HCT116 (cell line): ENCODE results near the gene SH2D6. TPM values are rescaled to one million over a fixed set of nuclear protein-coding genes. Genes with fewer than 3 reads are reported as not detected.

Experiments used
- ATAC-seq: fragments of 200-7000 bp; cut with Tn5 transposase; 2 replicates; pipeline ENCODE4 v1.9.1; 2020; ENCODE audit warnings: mild to moderate bottlenecking, moderate library complexity
- BruUV-seq: library from RNA; stranded (reverse); fragments of 400-500 nt; replicated peaks from 2 replicates; lab custom pipeline; 2021; lab: Mats Ljungman, UMichigan
- CTCF ChIA-PET: fragments of 300-600 bp; sonication (Branson Sonifier 250); formaldehyde crosslinking; loops from one replicate; lab custom pipeline; 2021; ENCODE audit warnings: antibody characterized with exemption; lab: Charles Lee
- POLR2A ChIA-PET: fragments of 300-600, 350-600 bp; sonication (Branson Sonifier 250); formaldehyde crosslinking; loops from one replicate; lab custom pipeline; 2021; ENCODE audit warnings: antibody characterized with exemption; lab: Charles Lee
- RAD21 ChIA-PET, 2 experiments: fragments of 300-600 bp; sonication (Branson Sonifier 250); formaldehyde crosslinking; loops; one replicate each; lab custom pipeline; 2023; ENCODE audit warnings: low total read pairs in 2 of 2; ENCODE audit not compliant: uncharacterized antibody in 2 of 2, unreplicated experiment in 2 of 2, low non-redundant PET in 1 of 2; lab: Charles Lee
- DNase-seq: peaks from one replicate; pipeline ENCODE4 v3.0.0-alpha.2; 2010; ENCODE audit warnings: low read depth, low spot score
- H2AFZ ChIP-seq: fragments of 200-600 bp; shearing (Covaris generic), sonication (generic); 2 replicates; pipeline ENCODE4 v1.6.1; 2017; ENCODE audit warnings: low read depth, mixed run types, mixed read lengths, antibody characterized with exemption, low read length; ENCODE audit not compliant: poor library complexity, severe bottlenecking
- H3K27ac ChIP-seq: 2 replicates; pipeline ENCODE4 v1.5.1; 2012; ENCODE audit warnings: low read depth, low read length
- H3K27me3 ChIP-seq: fragments of 200-600 bp; sonication (generic); 2 replicates; pipeline ENCODE4 v1.6.1; 2016; ENCODE audit warnings: mixed run types, low read length, mixed read lengths; ENCODE audit not compliant: insufficient read depth
- H3K36me3 ChIP-seq, 2 experiments: fragments of 200-500 bp in 1 of 2; fragments of 200-600 bp in 1 of 2; sonication (Bioruptor generic) in 1 of 2; sonication (generic) in 1 of 2; 2 replicates each; pipeline versions ENCODE4 v1.5.1 to v1.6.1; 2014 to 2016; ENCODE audit warnings: low read length in 2 of 2, inconsistent platforms in 1 of 2, mixed read lengths in 1 of 2, mixed run types in 1 of 2; ENCODE audit not compliant: insufficient read depth in 2 of 2, control insufficient read depth in 1 of 2
- H3K4me1 ChIP-seq, 2 experiments: fragments of 200-600 bp in 1 of 2; sonication (generic) in 1 of 2; 2 replicates each; pipeline versions ENCODE4 v1.5.1 to v1.6.1; 2012 to 2017; ENCODE audit warnings: low read length in 2 of 2, inconsistent platforms in 1 of 2, mild to moderate bottlenecking in 1 of 2, mixed read lengths in 1 of 2, mixed run types in 1 of 2, moderate library complexity in 1 of 2; ENCODE audit not compliant: insufficient read depth in 2 of 2, control insufficient read depth in 1 of 2
- H3K4me2 ChIP-seq: fragments of 200-600 bp; sonication (generic); 2 replicates; pipeline ENCODE4 v1.6.1; 2017; ENCODE audit warnings: mixed run types, low read length, mixed read lengths
- H3K4me3 ChIP-seq, 2 experiments: fragments of 200-600 bp in 1 of 2; sonication (generic) in 1 of 2; replicated peaks in 1 of 2; 2 replicates each; pipeline ENCODE4 v1.5.1; 2011 to 2016; ENCODE audit warnings: low read length in 2 of 2, control low read depth in 1 of 2, low read depth in 1 of 2, mild to moderate bottlenecking in 1 of 2, mixed read lengths in 1 of 2, mixed run types in 1 of 2
- H3K79me2 ChIP-seq: fragments of 200-600 bp; sonication (generic); 2 replicates; pipeline ENCODE4 v1.6.1; 2017; ENCODE audit warnings: mild to moderate bottlenecking, mixed run types, low read length, moderate library complexity, mixed read lengths; ENCODE audit not compliant: insufficient read depth
- H3K9ac ChIP-seq: fragments of 200-600 bp; sonication (generic); 2 replicates; pipeline ENCODE4 v1.6.1; 2016; ENCODE audit warnings: low read length, mixed read lengths
- H3K9me2 ChIP-seq: fragments of 200-600 bp; sonication (generic), shearing (Covaris generic); 2 replicates; pipeline ENCODE4 v1.6.1; 2017; ENCODE audit warnings: mixed run types, mild to moderate bottlenecking, moderate library complexity; ENCODE audit not compliant: insufficient read depth
- H3K9me3 ChIP-seq, 2 experiments: fragments of 200-500 bp in 1 of 2; fragments of 200-600 bp in 1 of 2; sonication (Bioruptor generic) in 1 of 2; sonication (generic) in 1 of 2; 2 replicates each; pipeline ENCODE4 v1.6.1; 2014 to 2017; ENCODE audit warnings: low read length in 2 of 2, mixed read lengths in 2 of 2, inconsistent platforms in 1 of 2, low read depth in 1 of 2, mild to moderate bottlenecking in 1 of 2, mixed run types in 1 of 2, moderate library complexity in 1 of 2; ENCODE audit not compliant: control insufficient read depth in 1 of 2, insufficient read depth in 1 of 2
- H4K20me1 ChIP-seq: fragments of 200-600 bp; sonication (generic), shearing (Covaris generic); 2 replicates; pipeline ENCODE4 v1.6.1; 2017; ENCODE audit warnings: mixed run types, mild to moderate bottlenecking, moderate library complexity; ENCODE audit not compliant: insufficient read depth
- ATF3 ChIP-seq: IDR thresholded peaks from 2 replicates; pipeline ENCODE4 v1.6.1; 2012
- CTCF ChIP-seq, 3 experiments: fragments of 200-600 bp in 1 of 3; sonication (generic) in 1 of 3; IDR thresholded peaks in 2 of 3; conservative IDR thresholded peaks in 1 of 3; 2 replicates each; pipeline ENCODE4 v1.5.1; 2012 to 2017; ENCODE audit warnings: low read depth in 2 of 3, low read length in 2 of 3, antibody characterized with exemption in 1 of 3, borderline replicate concordance in 1 of 3, control low read depth in 1 of 3, mild to moderate bottlenecking in 1 of 3, mixed read lengths in 1 of 3, mixed run types in 1 of 3, moderate library complexity in 1 of 3; ENCODE audit not compliant: insufficient read depth in 1 of 3
- EGR1 ChIP-seq: IDR thresholded peaks from 2 replicates; pipeline ENCODE4 v1.6.1; 2012; ENCODE audit warnings: low read depth
- EZH2 ChIP-seq: fragments of 200-600 bp; sonication (generic); IDR thresholded peaks from 2 replicates; pipeline ENCODE4 v1.6.1; 2017; ENCODE audit warnings: antibody characterized with exemption, mixed run types
- POLR2A ChIP-seq: IDR thresholded peaks from 2 replicates; pipeline ENCODE4 v1.7.0; 2011; ENCODE audit warnings: borderline replicate concordance; ENCODE audit not compliant: insufficient read depth, insufficient read length; ENCODE audit errors: extremely low read depth
- POLR2AphosphoS5 ChIP-seq: IDR thresholded peaks from 2 replicates; pipeline ENCODE4 v1.6.1; 2011; ENCODE audit warnings: mild to moderate bottlenecking, low read depth, low read length, moderate library complexity
- RAD21 ChIP-seq: IDR thresholded peaks from 2 replicates; pipeline ENCODE4 v1.6.1; 2012; ENCODE audit warnings: low read depth, mild to moderate bottlenecking
- REST ChIP-seq: IDR thresholded peaks from 2 replicates; pipeline ENCODE4 v1.6.1; 2012; ENCODE audit warnings: low read depth
- SP1 ChIP-seq: IDR thresholded peaks from 2 replicates; pipeline ENCODE4 v1.6.1; 2012; ENCODE audit warnings: low read depth
- SRF ChIP-seq: IDR thresholded peaks from 2 replicates; pipeline ENCODE4 v1.6.1; 2012; ENCODE audit warnings: low read depth
- TCF7L2 ChIP-seq: IDR thresholded peaks from 2 replicates; pipeline ENCODE4 v1.7.0; 2011; ENCODE audit warnings: borderline replicate concordance, inconsistent platforms; ENCODE audit not compliant: insufficient read depth, insufficient read length; ENCODE audit errors: extremely low read depth
- ZFX ChIP-seq: fragments of 450-650 bp; IDR thresholded peaks from 2 replicates; pipeline ENCODE4 v1.6.1; 2017
- ZNF274 ChIP-seq: fragments of 200-500 bp; sonication (Bioruptor generic); IDR thresholded peaks from 2 replicates; pipeline ENCODE4 v1.6.1; 2014; ENCODE audit warnings: mild to moderate bottlenecking, low read depth, low read length, inconsistent platforms
- intact Hi-C: fragments of 100-400 bp; cut with micrococcal nuclease; formaldehyde crosslinking; loops from 2 replicates; pipeline ENCODE4 v1.10.0; 2022
- total RNA-seq: library from RNA; stranded (reverse); gene quantifications from one replicate; pipeline ENCODE4 v1.2.1, GENCODE V29; 2021; ENCODE audit not compliant: unreplicated experiment
- TF ChIP-seq, protein P1 (sequence below): IDR thresholded peaks from 2 replicates; pipeline ENCODE4 v1.6.1; 2011; ENCODE audit warnings: mild to moderate bottlenecking, low read length, moderate library complexity; ENCODE audit not compliant: insufficient replicate concordance; ENCODE audit errors: extremely low read depth

SH2D6 gene
- total RNA-seq, 1 experiment from 2014 or later: 2.7 TPM

GRCh38 chr2:85449214-85449588, 30.7 kb downstream of the SH2D6 start:
- ATAC-seq: no peak
- Histone ChIP-seq H3K4me3 (no peak overlapping the region), H3K27me3 (no peaks in the 10 kb centered on the region), H2AFZ (no peak overlapping the region), H3K9me2 (no peaks in the 10 kb centered on the region), H3K4me2 (no peak overlapping the region), H3K36me3 (no peaks in the 10 kb centered on the region), H3K9me3 (no peaks in the 10 kb centered on the region), H3K79me2 (no peaks in the 10 kb centered on the region), H3K4me1 (peaks cover 27 to 29% of the 10 kb centered on the region in 2 experiments), H3K27ac (no peak overlapping the region), H4K20me1 (no peaks in the 10 kb centered on the region), H3K9ac (no peak overlapping the region)
- TF ChIP-seq ZNF274: no peak
- no peak for TF ChIP-seq POLR2AphosphoS5
- no peak for TF ChIP-seq ZFX
- TF ChIP-seq RAD21: no peak
- TF ChIP-seq POLR2A: no peak
- no peak for TF ChIP-seq CTCF (IDR thresholded peaks at IDR 0.05 in 2 of 3, conservative IDR thresholded peaks at IDR 0.05 in 1 of 3; ENCODE audit: borderline replicate concordance in 1 of 3, insufficient read depth in 1 of 3, low read depth in 2 of 3, low read length in 2 of 3)
- TF ChIP-seq TCF7L2: no peak
- no peak for TF ChIP-seq EGR1
- no peak for TF ChIP-seq SRF
- TF ChIP-seq ATF3: no peak
- no peak for TF ChIP-seq REST
- no peak for TF ChIP-seq SP1
- no peak for TF ChIP-seq EZH2
- TF ChIP-seq, protein P1, sequence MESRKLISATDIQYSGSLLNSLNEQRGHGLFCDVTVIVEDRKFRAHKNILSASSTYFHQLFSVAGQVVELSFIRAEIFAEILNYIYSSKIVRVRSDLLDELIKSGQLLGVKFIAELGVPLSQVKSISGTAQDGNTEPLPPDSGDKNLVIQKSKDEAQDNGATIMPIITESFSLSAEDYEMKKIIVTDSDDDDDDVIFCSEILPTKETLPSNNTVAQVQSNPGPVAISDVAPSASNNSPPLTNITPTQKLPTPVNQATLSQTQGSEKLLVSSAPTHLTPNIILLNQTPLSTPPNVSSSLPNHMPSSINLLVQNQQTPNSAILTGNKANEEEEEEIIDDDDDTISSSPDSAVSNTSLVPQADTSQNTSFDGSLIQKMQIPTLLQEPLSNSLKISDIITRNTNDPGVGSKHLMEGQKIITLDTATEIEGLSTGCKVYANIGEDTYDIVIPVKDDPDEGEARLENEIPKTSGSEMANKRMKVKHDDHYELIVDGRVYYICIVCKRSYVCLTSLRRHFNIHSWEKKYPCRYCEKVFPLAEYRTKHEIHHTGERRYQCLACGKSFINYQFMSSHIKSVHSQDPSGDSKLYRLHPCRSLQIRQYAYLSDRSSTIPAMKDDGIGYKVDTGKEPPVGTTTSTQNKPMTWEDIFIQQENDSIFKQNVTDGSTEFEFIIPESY: no peak
- intact Hi-C loops: no loop called here
- BruUV-seq: no TSS peak
- no peak for DNase-seq
- RAD21 ChIA-PET: no interaction called here
- POLR2A ChIA-PET: interaction anchor here (0.8 kb wide), 1 partner anchor 9 kb away, joined by 3 read pairs; no protein-coding TSS in a partner anchor
- CTCF ChIA-PET: no interaction called here
